ENCODE measurements around the gene CCPG1. TPM values are rescaled to one million over a fixed set of nuclear protein-coding genes. Genes with fewer than 3 reads are reported as not detected.

CCPG1 gene
- total RNA-seq, 1 donor from 2014 or later = 56.3 TPM

DNA sequence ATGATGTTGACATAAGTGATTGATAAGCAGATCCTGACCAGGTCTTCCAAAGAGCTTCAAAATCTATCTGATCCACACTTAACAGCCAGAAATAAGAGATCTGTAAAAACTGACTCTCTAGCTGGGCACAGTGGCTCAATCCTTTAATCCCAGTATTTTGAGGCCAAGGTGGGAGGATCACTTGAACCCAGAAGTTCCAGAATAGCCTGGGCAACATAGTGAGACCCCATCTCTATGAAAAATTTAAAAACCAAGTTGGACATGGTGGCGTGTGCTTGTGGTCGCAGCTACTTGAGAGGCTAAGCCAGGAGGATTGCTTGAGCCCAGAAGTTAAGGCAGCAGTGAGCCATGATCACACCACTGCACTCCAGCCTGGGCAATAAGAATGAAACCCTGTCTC is 45.5 kb downstream of the CCPG1 start:
- no peak overlapping the region for H3K27ac Mint-ChIP-seq (ENCODE audit: unreplicated experiment)
- H3K27me3 Mint-ChIP-seq (ENCODE audit: low read depth, unreplicated experiment) = no peaks in the 10 kb centered on the region
- Histone ChIP-seq H3K79me2 (ENCODE audit: insufficient read depth, low read length) (no peaks in the 10 kb centered on the region), H3K4me3 (ENCODE audit: insufficient read depth, low read depth, low read length) (no peak overlapping the region), H3K27me3 (ENCODE audit: insufficient read depth, low read length) (no peaks in the 10 kb centered on the region), H3K4me2 (ENCODE audit: low read length) (no peak overlapping the region), H3K9ac (ENCODE audit: low read length) (no peak overlapping the region), H4K20me1 (ENCODE audit: insufficient read depth, low read length) (no peaks in the 10 kb centered on the region), H3K36me3 (ENCODE audit: insufficient read depth, low read length) (no peaks in the 10 kb centered on the region), H2AFZ (ENCODE audit: low read depth, low read length) (no peak overlapping the region), H3K9me3 (ENCODE audit: insufficient read depth, low read depth, low read length) (no peaks in the 10 kb centered on the region), H3K27ac (ENCODE audit: low read depth, low read length) (no peak overlapping the region), H3K4me1 (ENCODE audit: insufficient read depth, low read length) (no peaks in the 10 kb centered on the region)
- TF ChIP-seq, protein P1, sequence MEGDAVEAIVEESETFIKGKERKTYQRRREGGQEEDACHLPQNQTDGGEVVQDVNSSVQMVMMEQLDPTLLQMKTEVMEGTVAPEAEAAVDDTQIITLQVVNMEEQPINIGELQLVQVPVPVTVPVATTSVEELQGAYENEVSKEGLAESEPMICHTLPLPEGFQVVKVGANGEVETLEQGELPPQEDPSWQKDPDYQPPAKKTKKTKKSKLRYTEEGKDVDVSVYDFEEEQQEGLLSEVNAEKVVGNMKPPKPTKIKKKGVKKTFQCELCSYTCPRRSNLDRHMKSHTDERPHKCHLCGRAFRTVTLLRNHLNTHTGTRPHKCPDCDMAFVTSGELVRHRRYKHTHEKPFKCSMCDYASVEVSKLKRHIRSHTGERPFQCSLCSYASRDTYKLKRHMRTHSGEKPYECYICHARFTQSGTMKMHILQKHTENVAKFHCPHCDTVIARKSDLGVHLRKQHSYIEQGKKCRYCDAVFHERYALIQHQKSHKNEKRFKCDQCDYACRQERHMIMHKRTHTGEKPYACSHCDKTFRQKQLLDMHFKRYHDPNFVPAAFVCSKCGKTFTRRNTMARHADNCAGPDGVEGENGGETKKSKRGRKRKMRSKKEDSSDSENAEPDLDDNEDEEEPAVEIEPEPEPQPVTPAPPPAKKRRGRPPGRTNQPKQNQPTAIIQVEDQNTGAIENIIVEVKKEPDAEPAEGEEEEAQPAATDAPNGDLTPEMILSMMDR (IDR thresholded peaks at IDR 0.05; ENCODE audit: insufficient read depth, low read depth, low read length) = no peak
- no peak for TF ChIP-seq EZH2 (IDR thresholded peaks at IDR 0.05; ENCODE audit: insufficient read depth, low read length)
- no peaks in the 10 kb centered on the region for H3K36me3 Mint-ChIP-seq (ENCODE audit: low read depth, unreplicated experiment)
- FAIRE-seq (no peak), DNase-seq (ENCODE audit: low read depth) (no peak)
- peaks cover 1% of the 10 kb centered on the region for H3K4me1 Mint-ChIP-seq (ENCODE audit: low read depth, unreplicated experiment)
- H3K9me3 Mint-ChIP-seq (ENCODE audit: unreplicated experiment) = no peaks in the 10 kb centered on the region
- H3K4me3 Mint-ChIP-seq (ENCODE audit: unreplicated experiment) = no peak overlapping the region

DNA sequence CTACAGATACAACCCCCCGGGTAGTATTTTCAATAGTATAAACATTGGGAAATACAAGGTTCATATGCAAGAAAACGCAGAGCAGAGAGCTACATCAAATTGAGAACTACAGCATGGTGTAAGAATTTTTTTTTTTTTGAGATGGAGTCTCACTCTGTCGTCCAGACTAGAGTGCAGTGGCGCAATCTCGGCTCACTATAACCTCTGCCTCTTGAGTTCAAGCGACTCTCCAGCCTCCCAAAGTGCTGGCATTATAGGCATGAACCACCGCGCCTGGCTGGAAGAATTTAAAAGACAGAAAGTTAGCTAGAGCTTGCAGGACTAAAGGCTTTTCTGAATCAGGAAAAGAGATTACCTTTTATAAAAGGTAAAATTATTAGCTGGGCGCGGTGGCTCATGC is 47.1 kb downstream of the CCPG1 start:
- peaks cover 1% of the 10 kb centered on the region for H3K4me1 Mint-ChIP-seq (ENCODE audit: low read depth, unreplicated experiment)
- no peak overlapping the region for H2AFZ ChIP-seq (ENCODE audit: low read depth, low read length)
- TF ChIP-seq, protein P1 (IDR thresholded peaks at IDR 0.05; ENCODE audit: insufficient read depth, low read depth, low read length) = no peak
- no peak for TF ChIP-seq EZH2 (IDR thresholded peaks at IDR 0.05; ENCODE audit: insufficient read depth, low read length)
- H3K4me2 ChIP-seq (ENCODE audit: low read length) = no peak overlapping the region
- no peaks in the 10 kb centered on the region for H3K27me3 Mint-ChIP-seq (ENCODE audit: low read depth, unreplicated experiment)
- no peak overlapping the region for H3K9ac ChIP-seq (ENCODE audit: low read length)
- no peaks in the 10 kb centered on the region for H3K9me3 ChIP-seq (ENCODE audit: insufficient read depth, low read depth, low read length)
- H3K9me3 Mint-ChIP-seq (ENCODE audit: unreplicated experiment) = no peaks in the 10 kb centered on the region
- H4K20me1 ChIP-seq (ENCODE audit: insufficient read depth, low read length) = no peaks in the 10 kb centered on the region
- H3K27me3 ChIP-seq (ENCODE audit: insufficient read depth, low read length) = no peaks in the 10 kb centered on the region
- H3K36me3 Mint-ChIP-seq (ENCODE audit: low read depth, unreplicated experiment) = no peaks in the 10 kb centered on the region
- no peaks in the 10 kb centered on the region for H3K4me1 ChIP-seq (ENCODE audit: insufficient read depth, low read length)
- H3K79me2 ChIP-seq (ENCODE audit: insufficient read depth, low read length) = no peaks in the 10 kb centered on the region
- DNase-seq (ENCODE audit: low read depth) (no peak), FAIRE-seq (no peak)
- H3K36me3 ChIP-seq (ENCODE audit: insufficient read depth, low read length) = no peaks in the 10 kb centered on the region
- H3K4me3 Mint-ChIP-seq (ENCODE audit: unreplicated experiment) = no peak overlapping the region
- no peak overlapping the region for H3K27ac ChIP-seq (ENCODE audit: low read depth, low read length)
- H3K27ac Mint-ChIP-seq (ENCODE audit: unreplicated experiment) = no peak overlapping the region
- H3K4me3 ChIP-seq (ENCODE audit: insufficient read depth, low read depth, low read length) = no peak overlapping the region

DNA sequence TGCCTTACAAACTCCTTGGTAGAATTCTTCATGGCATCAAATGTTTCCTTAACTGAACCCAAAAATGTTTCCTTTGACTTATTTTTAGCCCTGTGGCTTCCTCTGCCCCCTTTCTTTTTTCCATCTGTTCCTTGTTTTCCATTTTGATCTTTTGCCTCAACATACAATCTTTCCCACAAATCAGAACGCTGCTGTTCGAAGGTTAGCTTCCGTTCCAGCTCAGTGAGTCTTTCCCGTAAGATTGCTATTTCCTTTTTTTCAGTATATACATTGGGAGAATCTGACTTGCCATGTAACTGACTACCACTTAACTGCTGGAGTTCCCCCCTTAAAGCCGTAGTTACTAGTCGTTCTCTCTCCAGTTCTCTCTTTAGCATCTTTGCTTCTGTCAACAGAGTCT is 47.9 kb downstream of the CCPG1 start:
- Histone ChIP-seq H3K9ac (ENCODE audit: low read length) (no peak overlapping the region), H3K79me2 (ENCODE audit: insufficient read depth, low read length) (no peaks in the 10 kb centered on the region), H3K4me3 (ENCODE audit: insufficient read depth, low read depth, low read length) (no peak overlapping the region), H4K20me1 (ENCODE audit: insufficient read depth, low read length) (no peaks in the 10 kb centered on the region), H3K4me1 (ENCODE audit: insufficient read depth, low read length) (no peaks in the 10 kb centered on the region), H3K36me3 (ENCODE audit: insufficient read depth, low read length) (no peaks in the 10 kb centered on the region), H3K27ac (ENCODE audit: low read depth, low read length) (no peak overlapping the region), H3K9me3 (ENCODE audit: insufficient read depth, low read depth, low read length) (no peaks in the 10 kb centered on the region), H3K4me2 (ENCODE audit: low read length) (no peak overlapping the region), H3K27me3 (ENCODE audit: insufficient read depth, low read length) (no peaks in the 10 kb centered on the region), H2AFZ (ENCODE audit: low read depth, low read length) (no peak overlapping the region)
- H3K27ac Mint-ChIP-seq (ENCODE audit: unreplicated experiment) = no peak overlapping the region
- peaks cover 1% of the 10 kb centered on the region for H3K4me1 Mint-ChIP-seq (ENCODE audit: low read depth, unreplicated experiment)
- no peaks in the 10 kb centered on the region for H3K27me3 Mint-ChIP-seq (ENCODE audit: low read depth, unreplicated experiment)
- H3K36me3 Mint-ChIP-seq (ENCODE audit: low read depth, unreplicated experiment) = no peaks in the 10 kb centered on the region
- H3K4me3 Mint-ChIP-seq (ENCODE audit: unreplicated experiment) = no peak overlapping the region
- no peak for DNase-seq (ENCODE audit: low read depth)
- no peaks in the 10 kb centered on the region for H3K9me3 Mint-ChIP-seq (ENCODE audit: unreplicated experiment)
- FAIRE-seq = no peak
- TF ChIP-seq, protein P1 (IDR thresholded peaks at IDR 0.05; ENCODE audit: insufficient read depth, low read depth, low read length) = no peak
- no peak for TF ChIP-seq EZH2 (IDR thresholded peaks at IDR 0.05; ENCODE audit: insufficient read depth, low read length)

Data from astrocyte (in vitro differentiated cells and primary cell).